HUES6 (cell line): ENCODE measurements around the gene MSMB.

Experiments used
- H3K27ac ChIP-seq: 2 replicates; pipeline ENCODE4 v1.7.0; 2013; ENCODE audit warnings: low read depth, mild to moderate bottlenecking, low read length, inconsistent platforms
- H3K27me3 ChIP-seq: 2 replicates; pipeline ENCODE4 v1.6.1; 2013; ENCODE audit warnings: low read length; ENCODE audit not compliant: control insufficient read depth, insufficient read depth
- H3K36me3 ChIP-seq: 2 replicates; pipeline ENCODE4 v1.6.1; 2013; ENCODE audit warnings: low read length; ENCODE audit not compliant: control insufficient read depth, insufficient read depth
- H3K4me1 ChIP-seq: 2 replicates; pipeline ENCODE4 v1.6.1; 2013; ENCODE audit warnings: low read length; ENCODE audit not compliant: control insufficient read depth, insufficient read depth
- H3K4me3 ChIP-seq: 2 replicates; pipeline ENCODE4 v1.5.1; 2013; ENCODE audit warnings: low read depth, low read length
- H3K9ac ChIP-seq: one replicate; pipeline ENCODE4 v1.6.1; 2013; ENCODE audit warnings: mild to moderate bottlenecking, low read length
- H3K9me3 ChIP-seq: 2 replicates; pipeline ENCODE4 v1.6.1; 2013; ENCODE audit warnings: low read depth, low read length; ENCODE audit not compliant: control insufficient read depth, insufficient read depth

The MSMB gene

GRCh38 chr10:46018453-46019176 is 27.5 kb downstream of the MSMB start:
- H3K9ac ChIP-seq = no peak overlapping the region
- peaks cover 25% of the 10 kb centered on the region for H3K4me1 ChIP-seq
- H3K9me3 ChIP-seq = no peaks in the 10 kb centered on the region
- H3K27ac ChIP-seq = no peak overlapping the region
- H3K36me3 ChIP-seq = peaks cover 36% of the 10 kb centered on the region
- no peaks in the 10 kb centered on the region for H3K27me3 ChIP-seq
- no peak overlapping the region for H3K4me3 ChIP-seq

DNA sequence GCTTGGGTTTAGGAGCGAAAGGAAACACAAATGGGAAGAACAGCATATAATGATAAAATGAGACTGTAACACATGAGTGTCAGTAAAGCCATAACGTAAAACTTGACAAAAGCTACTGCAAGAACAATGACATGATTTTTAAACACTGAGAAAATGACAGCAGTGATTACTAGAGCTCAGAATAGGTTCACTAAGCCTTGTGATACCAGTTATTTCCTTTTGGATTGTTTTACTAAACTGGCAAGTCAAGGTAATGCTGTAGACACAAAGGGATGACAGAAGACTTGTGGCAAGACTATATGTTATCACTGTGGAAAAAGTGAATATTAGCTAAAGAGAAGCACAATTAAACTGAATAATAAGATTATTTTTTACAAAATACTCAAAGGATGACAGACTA is 28.3 kb downstream of the MSMB start:
- Histone ChIP-seq H3K4me1 (peaks cover 24% of the 10 kb centered on the region), H3K9ac (no peak overlapping the region), H3K27me3 (no peaks in the 10 kb centered on the region), H3K27ac (no peak overlapping the region), H3K9me3 (no peaks in the 10 kb centered on the region), H3K36me3 (peaks cover 44% of the 10 kb centered on the region), H3K4me3 (no peak overlapping the region)

- H3K4me3 ChIP-seq = no peak overlapping the region
- H3K36me3 ChIP-seq = peaks cover 53% of the 10 kb centered on the region
- peaks cover 24% of the 10 kb centered on the region for H3K4me1 ChIP-seq
- H3K9me3 ChIP-seq = no peaks in the 10 kb centered on the region
- no peak overlapping the region for H3K27ac ChIP-seq
- H3K9ac ChIP-seq = no peak overlapping the region
- H3K27me3 ChIP-seq = no peaks in the 10 kb centered on the region
Measured at GRCh38 chr10:46016811-46017210, 29.3 kb downstream of the MSMB start.

DNA sequence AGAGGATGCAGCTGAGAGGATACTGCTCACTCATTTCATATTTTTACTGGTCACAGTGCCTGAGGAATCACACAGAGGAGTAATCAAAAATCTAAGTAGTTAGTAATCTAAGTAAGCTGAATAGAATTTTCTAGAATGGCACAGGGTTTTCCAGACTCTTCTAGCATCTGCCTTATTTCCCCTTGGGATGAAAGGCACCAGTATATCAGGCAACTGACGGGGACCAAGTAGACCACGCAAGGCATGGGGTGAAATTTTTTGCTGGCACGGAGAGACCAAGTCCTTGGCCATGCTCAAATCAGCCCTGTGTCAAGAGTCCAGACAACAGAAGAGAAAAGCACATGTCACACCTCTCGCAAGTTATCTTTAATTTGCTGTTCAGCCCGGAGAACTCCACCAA is 29.9 kb downstream of the MSMB start:
- no peak overlapping the region for H3K27ac ChIP-seq

DNA sequence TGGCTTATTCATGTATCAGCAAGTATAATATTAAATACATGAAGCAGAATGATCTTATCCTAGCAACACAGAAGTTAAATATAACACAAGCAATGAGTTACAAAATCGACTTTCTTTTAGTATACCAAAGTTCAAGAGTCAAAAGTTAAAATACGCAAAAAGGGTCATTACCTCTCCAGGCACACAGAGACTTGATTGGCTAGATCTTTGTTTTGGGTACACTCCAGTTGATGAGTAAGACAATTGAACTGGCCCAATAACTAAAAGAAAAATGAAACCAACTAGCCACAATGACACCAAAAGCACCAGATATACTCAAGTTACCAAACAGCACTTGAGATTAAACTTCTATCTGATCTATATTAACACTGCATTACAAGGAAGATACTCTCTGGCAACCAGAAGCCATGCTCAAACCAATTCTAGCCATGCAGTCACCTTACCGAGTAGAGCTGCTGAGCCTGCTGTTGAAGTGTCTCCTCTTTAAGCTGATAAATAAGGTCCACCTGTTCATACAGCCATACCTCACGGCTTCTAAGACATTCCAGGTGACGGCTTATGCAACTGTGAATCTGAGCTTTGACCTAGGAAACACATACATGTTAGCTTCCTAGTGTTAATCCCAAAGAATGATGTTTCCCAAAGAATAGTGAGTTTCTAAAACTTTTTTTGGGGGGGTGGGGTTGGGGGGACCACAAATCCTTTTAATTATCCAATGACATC is 31.2 kb downstream of the MSMB start:
- Histone ChIP-seq H3K27me3 (no peaks in the 10 kb centered on the region), H3K36me3 (peaks cover 71% of the 10 kb centered on the region), H3K4me1 (peaks cover 8% of the 10 kb centered on the region), H3K4me3 (no peak overlapping the region), H3K27ac (no peak overlapping the region), H3K9me3 (no peaks in the 10 kb centered on the region), H3K9ac (no peak overlapping the region)

More for the DNA sequence above, 29.9 kb downstream of the MSMB start:
- Histone ChIP-seq H3K9me3 (no peaks in the 10 kb centered on the region), H3K9ac (no peak overlapping the region), H3K36me3 (peaks cover 58% of the 10 kb centered on the region), H3K27me3 (no peaks in the 10 kb centered on the region), H3K4me3 (no peak overlapping the region), H3K4me1 (peaks cover 21% of the 10 kb centered on the region)

DNA sequence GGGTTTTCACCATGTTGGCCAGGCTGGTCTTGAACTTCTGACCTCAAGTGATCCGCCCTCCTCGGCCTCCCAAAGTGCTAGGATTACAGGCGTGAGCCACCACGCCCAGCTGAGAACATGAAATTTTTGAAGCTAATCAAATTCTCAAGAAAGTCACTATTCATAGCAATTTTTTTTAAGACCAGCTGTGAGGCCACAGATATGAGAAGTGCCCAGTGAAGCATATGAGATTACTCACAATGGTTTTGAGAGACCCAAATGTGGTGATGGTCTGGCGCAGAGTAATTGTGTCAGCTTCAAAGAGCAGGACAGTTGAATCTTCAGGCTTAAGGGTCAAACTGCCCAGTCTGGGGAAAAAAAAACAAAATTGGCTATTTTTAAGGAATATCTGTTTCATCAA is 31.9 kb downstream of the MSMB start:
- no peaks in the 10 kb centered on the region for H3K27me3 ChIP-seq
- no peak overlapping the region for H3K27ac ChIP-seq
- no peak overlapping the region for H3K9ac ChIP-seq
- no peak overlapping the region for H3K4me3 ChIP-seq
- peaks cover 2% of the 10 kb centered on the region for H3K4me1 ChIP-seq
- H3K36me3 ChIP-seq = peaks cover 77% of the 10 kb centered on the region
- no peaks in the 10 kb centered on the region for H3K9me3 ChIP-seq

DNA sequence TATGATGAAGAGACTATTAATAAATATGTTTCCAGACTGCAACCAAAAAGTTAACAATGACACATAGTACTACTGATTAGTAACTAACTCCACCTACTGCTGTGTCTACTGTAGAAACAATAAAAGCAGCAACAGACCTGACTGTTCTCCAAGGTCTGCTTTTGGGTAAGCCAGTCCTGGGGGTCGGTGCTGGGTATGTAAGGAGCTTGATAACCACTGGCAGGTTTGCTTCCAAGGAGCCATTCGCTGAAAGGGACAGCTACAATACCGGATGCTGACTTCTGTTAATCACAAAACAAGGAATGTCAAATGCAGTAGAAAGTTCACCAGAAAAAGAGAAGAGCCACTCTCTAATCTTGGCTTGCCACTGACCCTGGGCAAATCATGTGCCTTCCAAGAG is 33.3 kb downstream of the MSMB start:
- Histone ChIP-seq H3K27me3 (no peaks in the 10 kb centered on the region), H3K36me3 (peaks cover 92% of the 10 kb centered on the region), H3K9me3 (no peaks in the 10 kb centered on the region), H3K27ac (no peak overlapping the region), H3K4me3 (no peak overlapping the region), H3K4me1 (no peaks in the 10 kb centered on the region), H3K9ac (no peak overlapping the region)

- no peaks in the 10 kb centered on the region for H3K9me3 ChIP-seq
- H3K4me3 ChIP-seq = no peak overlapping the region
- H3K27me3 ChIP-seq = no peaks in the 10 kb centered on the region
- peaks cover 99% of the 10 kb centered on the region for H3K36me3 ChIP-seq
- H3K9ac ChIP-seq = no peak overlapping the region
- H3K27ac ChIP-seq = no peak overlapping the region
- no peaks in the 10 kb centered on the region for H3K4me1 ChIP-seq
Measured at GRCh38 chr10:46006219-46006618, 39.9 kb downstream of the MSMB start.

DNA sequence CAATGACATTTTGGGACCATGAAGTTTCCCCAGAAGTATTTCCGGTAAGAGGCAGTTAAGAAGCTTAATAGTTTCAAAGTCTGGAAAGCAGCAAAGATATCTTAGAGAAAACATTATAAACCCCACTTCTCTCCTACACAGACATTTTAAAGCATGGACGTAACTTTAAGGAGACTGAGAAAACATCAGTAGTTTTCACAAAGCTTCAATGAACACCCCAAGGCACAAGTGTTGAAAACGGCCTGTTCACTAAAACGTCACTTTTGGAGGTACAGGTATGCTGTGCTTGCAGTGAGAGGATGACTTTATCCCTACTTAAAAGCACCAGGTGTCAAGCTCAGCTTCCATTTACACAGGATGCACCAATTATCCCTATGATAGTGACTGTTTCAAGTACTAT is 40.7 kb downstream of the MSMB start:
- H3K4me3 ChIP-seq = no peak overlapping the region
- no peaks in the 10 kb centered on the region for H3K9me3 ChIP-seq
- H3K4me1 ChIP-seq = no peaks in the 10 kb centered on the region
- H3K9ac ChIP-seq = no peak overlapping the region
- H3K36me3 ChIP-seq = peaks cover 99% of the 10 kb centered on the region
- H3K27me3 ChIP-seq = no peaks in the 10 kb centered on the region
- no peak overlapping the region for H3K27ac ChIP-seq

DNA sequence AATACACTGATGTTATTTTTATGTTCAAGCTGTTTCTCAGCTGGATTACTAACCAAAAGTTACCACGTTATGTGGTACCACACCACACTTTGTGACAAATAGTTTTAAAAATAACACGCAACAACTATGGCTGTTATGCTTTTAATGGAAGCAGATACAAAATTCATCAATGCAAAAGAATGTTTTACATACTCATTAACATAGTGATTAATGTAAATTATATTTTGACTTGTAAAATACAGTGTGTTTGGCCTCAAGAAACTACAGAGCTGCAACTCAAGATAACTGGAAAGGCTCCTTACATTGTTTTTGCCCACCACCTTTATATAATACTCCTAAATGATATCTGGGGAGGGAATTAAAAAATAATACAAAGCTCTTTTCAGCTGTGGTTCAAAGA is 41.1 kb downstream of the MSMB start:
- Histone ChIP-seq H3K36me3 (peaks cover 99% of the 10 kb centered on the region), H3K27ac (no peak overlapping the region), H3K4me1 (peaks cover under 1% of the 10 kb centered on the region; the same call in 1 of the 2 replicates), H3K27me3 (no peaks in the 10 kb centered on the region), H3K9me3 (no peaks in the 10 kb centered on the region), H3K9ac (no peak overlapping the region), H3K4me3 (no peak overlapping the region)

GRCh38 chr10:46002916-46003693 is 43.0 kb downstream of the MSMB start:
- H3K9me3 ChIP-seq = no peaks in the 10 kb centered on the region
- peaks cover 4% of the 10 kb centered on the region; the same call in 1 of the 2 replicates for H3K4me1 ChIP-seq
- no peaks in the 10 kb centered on the region for H3K27me3 ChIP-seq
- peaks cover 92% of the 10 kb centered on the region for H3K36me3 ChIP-seq
- no peak overlapping the region for H3K4me3 ChIP-seq
- H3K27ac ChIP-seq = no peak overlapping the region
- no peak overlapping the region for H3K9ac ChIP-seq
